Activated CD4-positive, alpha-beta memory T cell treated with anti-CD3 and anti-CD28 coated beads for 36 hours (primary cell): ENCODE measurements around the gene OSBPL1A. TPM values are rescaled to one million over a fixed set of nuclear protein-coding genes. Genes with fewer than 3 reads are reported as not detected.
A peak's percentile ranks its signal among the peaks of the same experiment; 100 is the strongest.

ENCODE experiments used
- CTCF ChIA-PET: fragments of 350-600 bp; sonication (Branson Sonifier 250); formaldehyde crosslinking; loops from one replicate; lab custom pipeline; 2021; ENCODE audit warnings: antibody characterized with exemption, inconsistent platforms; lab: Charles Lee
- POLR2A ChIA-PET: fragments of 350-600 bp; sonication (Branson Sonifier 250); formaldehyde crosslinking; loops from one replicate; lab custom pipeline; 2021; ENCODE audit warnings: antibody characterized with exemption; lab: Charles Lee
- DNase-seq: peaks from one replicate; pipeline ENCODE4 v3.0.0-alpha.2; 2020
- H3K27ac Mint-ChIP-seq: one replicate; pipeline ENCODE4 v1.8.0; 2021; ENCODE audit warnings: mixed read lengths
- H3K27me3 Mint-ChIP-seq: one replicate; pipeline ENCODE4 v1.8.0; 2021; ENCODE audit warnings: mixed read lengths
- H3K36me3 Mint-ChIP-seq: one replicate; pipeline ENCODE4 v1.8.0; 2021; ENCODE audit warnings: mixed read lengths
- H3K4me1 Mint-ChIP-seq: one replicate; pipeline ENCODE4 v1.8.0; 2021; ENCODE audit warnings: low read depth, mixed read lengths
- H3K4me3 Mint-ChIP-seq: one replicate; pipeline ENCODE4 v1.8.0; 2021; ENCODE audit warnings: mild to moderate bottlenecking, mixed read lengths
- H3K9me3 Mint-ChIP-seq: one replicate; pipeline ENCODE4 v1.8.0; 2021; ENCODE audit warnings: mixed read lengths
- intact Hi-C: fragments of 100-400 bp; cut with micrococcal nuclease; formaldehyde crosslinking; loops from one replicate; pipeline ENCODE4 v1.15.1; 2023
- microRNA-seq: library from miRNA; unstranded; fragments of <30 nt; microRNA quantifications from one replicate; pipeline ENCODE4 v1.2.0, GENCODE V29; 2022; ENCODE audit warnings: borderline number of aligned reads, borderline microRNAs expressed, borderline replicate concordance
- total RNA-seq, 2 experiments: library from RNA; stranded (reverse); gene quantifications; one replicate each; pipeline ENCODE4 v1.2.3, GENCODE V29; 2021

OSBPL1A gene
- total RNA-seq, 2 experiments from 2014 or later: 1.4 to 2.4 TPM

DNA sequence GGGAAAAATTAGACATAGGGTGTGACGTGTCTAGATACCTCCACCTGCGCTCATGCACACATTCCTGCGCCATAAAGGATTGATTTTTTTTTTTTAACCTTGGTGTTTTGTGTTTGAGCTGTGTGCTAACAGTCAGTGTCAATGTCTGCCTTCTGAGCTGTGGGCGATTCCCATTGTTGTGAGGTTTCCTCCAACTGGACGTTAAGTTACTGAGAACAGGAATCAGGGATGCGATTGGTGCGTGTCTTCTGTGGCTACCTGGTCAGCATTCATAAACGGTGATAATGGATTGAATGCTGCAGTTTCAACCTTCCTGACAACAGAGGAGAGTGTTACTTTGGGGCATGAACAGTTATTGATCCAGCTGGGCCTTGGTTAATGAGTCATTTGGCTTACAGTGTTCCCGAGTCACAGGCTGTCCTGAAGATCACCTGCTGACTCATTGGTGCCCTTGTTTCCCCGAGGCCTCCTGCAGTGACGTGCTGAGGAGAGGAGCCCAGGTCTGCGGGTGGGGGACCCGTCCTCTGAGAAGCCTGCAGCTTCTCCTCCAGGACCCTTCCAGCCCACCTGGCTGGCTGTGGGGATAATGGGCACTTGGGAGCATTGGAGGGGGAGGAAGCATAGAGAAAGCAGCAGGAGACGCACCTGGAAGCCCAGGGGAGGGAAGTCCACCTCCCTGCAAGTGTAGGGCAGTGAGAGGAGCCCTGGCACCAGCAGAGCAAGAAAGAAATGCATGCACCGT, 284.6 kb downstream of the OSBPL1A start:
- CTCF ChIA-PET: interaction anchor here (1.3 to 1.4 kb wide), 2 partner anchors 194 kb away, joined by 5 to 8 read pairs; no protein-coding TSS in a partner anchor
- H3K9me3 Mint-ChIP-seq: no peaks in the 10 kb centered on the region
- H3K27ac Mint-ChIP-seq: peak overlapping the region; percentile 38
- no peaks in the 10 kb centered on the region for H3K27me3 Mint-ChIP-seq
- H3K4me3 Mint-ChIP-seq: no peak overlapping the region
- intact Hi-C loops: loop anchor here (10.0 kb wide), 1 partner anchor 608 kb away; the partner anchor contains the start of gene RMC1
- peaks cover 25% of the 10 kb centered on the region for H3K36me3 Mint-ChIP-seq
- H3K4me1 Mint-ChIP-seq: peaks cover 37% of the 10 kb centered on the region
- POLR2A ChIA-PET: interaction anchor here (1.0 kb wide), 1 partner anchor 26 kb away, joined by 3 read pairs; the partner anchor contains the start of gene CABYR
- peak; percentile 29 for DNase-seq

- H3K27me3 Mint-ChIP-seq: no peaks in the 10 kb centered on the region
- intact Hi-C loops: loop anchor here (10.0 kb wide), 1 partner anchor 608 kb away; the partner anchor contains the start of gene RMC1
- ChIA-PET POLR2A (no interaction called here), CTCF (interaction anchor here (1.1 to 1.3 kb wide), 2 partner anchors 19 to 194 kb away, joined by 3 to 5 read pairs; no protein-coding TSS in a partner anchor)
- no peak for DNase-seq
- peaks cover 37% of the 10 kb centered on the region for H3K4me1 Mint-ChIP-seq
- no peak overlapping the region for H3K4me3 Mint-ChIP-seq
- peaks cover 25% of the 10 kb centered on the region for H3K36me3 Mint-ChIP-seq
- H3K27ac Mint-ChIP-seq: no peak overlapping the region
- no peaks in the 10 kb centered on the region for H3K9me3 Mint-ChIP-seq
Observed at GRCh38 chr18:24112464-24112863, 285.2 kb downstream of the OSBPL1A start.

Small RNAs within 50 kb of the gene (microRNA-seq; reads per million reads assigned to microRNA genes)
- not detected for gene MIR320C2

Other genes with a start within 250 kb of the OSBPL1A start
- gene IMPACT, start 28.8 kb upstream of the OSBPL1A start, total RNA-seq: 10 to 100 TPM; 13.7 to 15.9 TPM
- under 1 TPM; 0.43 to 0.65 TPM for gene HRH4, start 62.8 kb upstream of the OSBPL1A start, total RNA-seq